Gastrocnemius medialis (tissue), 4 donors: ENCODE data around the gene PGAM2.

Source experiments
- POLR2A ChIP-seq, 2 donors: fragments of 450-650 bp; IDR thresholded peaks; one replicate each; pipeline ENCODE4 v1.6.1; 2017; ENCODE audit warnings: antibody characterized with exemption in 2 of 2, mild to moderate bottlenecking in 2 of 2, moderate library complexity in 2 of 2
- TF ChIP-seq, protein P1 (sequence below), 5 experiments: fragments of 450-650 bp in 3 of 5; fragments of 200-600 bp in 2 of 5; sonication (generic) in 2 of 5; IDR thresholded peaks in 4 of 5; conservative IDR thresholded peaks in 1 of 5; 1 replicate in 4 of 5; 2 replicates in 1 of 5; pipeline ENCODE4 v1.5.1; 2016 to 2019; ENCODE audit warnings: antibody characterized with exemption in 5 of 5, mild to moderate bottlenecking in 3 of 5, moderate library complexity in 3 of 5

DNA sequence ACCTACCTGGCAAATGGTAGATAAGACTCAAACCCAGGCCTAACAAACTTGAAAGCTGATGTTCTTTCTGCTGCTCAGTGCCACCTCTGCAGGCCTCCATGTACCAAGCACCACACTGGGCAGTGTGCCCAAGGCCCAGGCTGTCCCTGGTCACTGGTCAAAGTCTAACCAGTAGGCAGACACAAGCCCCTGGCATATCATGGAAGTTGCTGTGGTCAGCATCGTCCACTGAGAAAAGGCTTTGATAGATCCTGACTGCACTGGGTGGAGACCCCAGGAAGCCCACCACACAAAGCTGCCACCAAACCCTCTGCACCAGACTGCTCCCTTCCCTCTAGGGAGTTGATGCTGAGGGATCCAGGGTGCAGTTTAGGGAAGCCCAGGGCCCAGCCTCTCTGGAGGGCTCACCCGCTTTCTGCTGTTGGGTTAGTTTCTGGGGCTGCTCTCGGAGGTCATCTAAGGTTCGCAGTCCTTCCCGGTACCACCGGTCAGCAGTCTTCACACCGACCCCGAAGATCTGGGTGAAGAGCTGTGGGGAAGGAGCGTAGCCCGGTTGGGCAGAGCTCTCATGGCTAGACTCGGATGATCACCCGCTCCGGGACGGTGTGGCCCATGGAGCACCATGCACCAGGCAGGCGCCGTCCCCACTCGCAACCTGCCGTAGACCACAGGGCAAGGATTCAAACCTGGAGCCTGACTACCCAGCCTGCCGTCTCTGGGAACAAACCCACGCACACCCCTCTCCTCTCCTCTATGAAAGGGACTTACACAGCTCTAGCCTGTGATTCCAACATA lies 10.9 kb upstream of the PGAM2 start:
- TF ChIP-seq POLR2A (IDR thresholded peaks at IDR 0.05), result no peak
- TF ChIP-seq, protein P1, sequence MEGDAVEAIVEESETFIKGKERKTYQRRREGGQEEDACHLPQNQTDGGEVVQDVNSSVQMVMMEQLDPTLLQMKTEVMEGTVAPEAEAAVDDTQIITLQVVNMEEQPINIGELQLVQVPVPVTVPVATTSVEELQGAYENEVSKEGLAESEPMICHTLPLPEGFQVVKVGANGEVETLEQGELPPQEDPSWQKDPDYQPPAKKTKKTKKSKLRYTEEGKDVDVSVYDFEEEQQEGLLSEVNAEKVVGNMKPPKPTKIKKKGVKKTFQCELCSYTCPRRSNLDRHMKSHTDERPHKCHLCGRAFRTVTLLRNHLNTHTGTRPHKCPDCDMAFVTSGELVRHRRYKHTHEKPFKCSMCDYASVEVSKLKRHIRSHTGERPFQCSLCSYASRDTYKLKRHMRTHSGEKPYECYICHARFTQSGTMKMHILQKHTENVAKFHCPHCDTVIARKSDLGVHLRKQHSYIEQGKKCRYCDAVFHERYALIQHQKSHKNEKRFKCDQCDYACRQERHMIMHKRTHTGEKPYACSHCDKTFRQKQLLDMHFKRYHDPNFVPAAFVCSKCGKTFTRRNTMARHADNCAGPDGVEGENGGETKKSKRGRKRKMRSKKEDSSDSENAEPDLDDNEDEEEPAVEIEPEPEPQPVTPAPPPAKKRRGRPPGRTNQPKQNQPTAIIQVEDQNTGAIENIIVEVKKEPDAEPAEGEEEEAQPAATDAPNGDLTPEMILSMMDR (IDR thresholded peaks at IDR 0.05 in 4 of 5, conservative IDR thresholded peaks at IDR 0.05 in 1 of 5), result no peak
